HG02852 (cell line): ENCODE data around the gene KCNV2.

Experiments used
- ATAC-seq: cut with Tn5 transposase; IDR thresholded peaks from one replicate; pipeline ENCODE4 v1.9.1; 2021; ENCODE audit warnings: mild to moderate bottlenecking, moderate library complexity; ENCODE audit not compliant: unreplicated experiment

KCNV2 gene

DNA sequence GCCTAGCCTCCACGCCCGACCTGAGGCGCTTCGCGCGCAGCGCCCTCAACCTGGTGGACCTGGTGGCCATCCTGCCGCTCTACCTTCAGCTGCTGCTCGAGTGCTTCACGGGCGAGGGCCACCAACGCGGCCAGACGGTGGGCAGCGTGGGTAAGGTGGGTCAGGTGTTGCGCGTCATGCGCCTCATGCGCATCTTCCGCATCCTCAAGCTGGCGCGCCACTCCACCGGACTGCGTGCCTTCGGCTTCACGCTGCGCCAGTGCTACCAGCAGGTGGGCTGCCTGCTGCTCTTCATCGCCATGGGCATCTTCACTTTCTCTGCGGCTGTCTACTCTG is 1.4 kb downstream of the KCNV2 start:
- ATAC-seq: no peak

DNA sequence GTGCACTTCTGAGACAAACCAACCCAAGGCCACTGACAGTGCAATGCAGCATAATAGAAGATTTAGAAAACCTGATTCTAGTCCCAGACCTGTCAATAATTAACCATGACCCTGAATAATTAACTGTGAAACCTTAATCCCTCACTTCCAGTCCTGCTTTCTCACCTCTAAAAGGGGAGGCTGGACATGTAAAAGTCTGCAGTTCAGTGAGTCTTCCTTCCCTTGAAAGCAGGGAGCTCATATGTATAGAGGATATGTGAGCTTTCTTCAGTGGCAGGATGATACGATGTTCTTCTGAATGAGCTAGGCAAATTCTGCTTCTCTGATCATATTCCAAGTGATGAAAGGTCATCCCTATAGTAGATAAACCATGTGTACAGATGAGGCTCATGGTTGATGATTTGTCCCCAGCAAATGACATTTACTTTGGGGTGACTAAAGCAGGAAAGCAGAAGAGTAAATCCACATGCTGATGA is 2.9 kb downstream of the KCNV2 start:
- no peak for ATAC-seq

DNA sequence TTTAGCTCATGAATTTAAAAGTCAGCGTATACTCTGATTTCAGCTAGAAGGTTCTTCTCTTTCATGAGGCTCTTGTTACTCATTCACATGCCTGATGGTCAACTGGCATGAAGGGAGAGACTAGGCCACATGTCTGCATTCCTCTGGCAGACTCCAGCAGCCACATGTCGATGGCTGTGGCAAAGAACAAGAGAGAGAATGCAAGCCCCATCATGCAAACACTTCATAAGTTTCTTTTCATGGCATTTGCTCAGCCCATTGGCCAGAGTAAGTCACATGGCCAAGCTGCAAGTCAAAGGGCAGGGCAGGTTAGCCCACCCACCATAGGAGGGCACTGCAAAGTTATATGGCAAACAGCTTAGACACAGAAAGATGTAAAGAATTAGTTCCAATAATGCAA is 5.4 kb downstream of the KCNV2 start:
- ATAC-seq: no peak

DNA sequence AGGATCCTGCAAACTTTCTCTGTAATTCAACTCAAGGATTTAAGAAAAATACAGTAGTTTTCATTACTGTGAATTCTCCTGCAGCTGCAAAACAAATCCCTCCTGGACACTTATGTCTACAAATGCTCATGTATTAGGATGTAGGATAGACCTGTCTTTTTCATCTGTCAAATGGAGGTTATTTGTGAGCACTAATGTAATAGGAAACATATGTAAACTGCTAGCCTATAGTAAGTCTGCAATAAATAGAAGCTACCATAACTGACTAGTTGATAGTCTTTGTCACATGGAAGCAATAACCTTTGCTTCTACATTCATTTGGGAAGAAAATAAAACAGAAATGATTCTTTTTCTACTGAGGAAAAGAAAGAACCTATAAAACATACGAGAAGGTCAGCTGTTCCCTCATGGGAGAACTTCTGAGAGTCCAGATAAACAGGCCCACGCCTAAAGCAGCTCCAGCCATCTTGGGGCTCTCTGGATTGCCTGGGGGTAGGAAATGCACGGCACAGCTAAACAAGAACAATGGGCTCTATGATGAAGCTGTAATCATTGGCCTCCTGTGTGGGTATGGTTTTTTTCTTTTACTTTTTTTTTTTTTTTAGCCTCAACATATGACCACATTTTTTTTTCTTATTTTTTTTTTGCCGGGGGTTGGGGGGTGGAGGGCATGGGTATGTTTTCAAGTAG is 6.2 kb downstream of the KCNV2 start:
- ATAC-seq: no peak

DNA sequence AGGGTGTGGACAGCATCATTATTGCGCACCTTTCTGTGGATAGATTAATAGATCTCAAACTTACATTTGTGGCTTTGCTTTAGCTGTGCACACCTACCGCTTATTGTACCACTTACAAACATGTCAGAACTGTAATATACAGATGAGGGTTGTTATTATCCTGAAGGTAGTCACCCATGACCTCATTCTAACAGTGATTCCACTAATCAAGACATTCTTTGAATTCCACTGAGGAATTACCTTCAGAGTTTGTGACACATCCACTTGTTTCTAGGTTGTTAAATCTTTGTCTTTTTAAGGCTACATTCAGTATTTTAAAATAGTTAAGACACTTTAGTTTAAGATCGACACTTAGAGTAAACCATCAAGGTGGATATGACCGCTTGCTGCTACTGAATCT is 7.8 kb downstream of the KCNV2 start:
- no peak for ATAC-seq

DNA sequence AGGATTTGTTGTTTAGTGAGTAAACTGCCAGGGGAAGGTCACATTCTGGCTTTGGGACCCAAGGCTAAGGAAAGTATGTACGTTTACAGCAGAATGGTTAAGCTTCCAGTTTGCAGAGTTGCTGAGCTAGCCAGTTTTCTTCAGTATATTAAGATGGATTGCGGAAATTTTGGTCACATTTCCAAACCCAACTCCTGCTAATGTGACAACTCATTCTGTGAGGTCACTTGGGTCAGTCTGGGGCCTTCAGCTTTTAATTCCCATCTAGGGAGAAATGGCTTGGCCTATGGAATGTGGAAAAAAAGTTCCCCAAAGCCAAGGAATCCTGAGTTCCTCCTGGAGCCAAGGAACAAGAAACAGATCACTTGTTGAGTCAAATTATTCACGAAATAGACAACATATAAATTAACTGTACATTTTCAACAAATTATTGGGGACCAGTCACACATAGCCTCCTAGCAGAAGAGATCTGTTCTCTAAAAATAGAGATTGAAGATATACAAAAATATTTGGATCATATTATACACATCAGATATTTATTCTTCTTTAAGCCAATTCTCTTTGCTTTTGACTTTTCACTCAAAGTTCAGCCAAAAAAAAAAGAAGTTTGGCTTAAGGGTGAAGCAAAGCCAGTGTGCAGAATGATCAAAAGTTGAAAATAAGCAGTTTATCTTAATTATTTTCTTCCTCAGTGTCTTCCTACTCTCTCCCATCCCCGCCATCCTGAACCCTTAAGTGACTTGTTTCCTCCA is 8.8 kb downstream of the KCNV2 start:
- ATAC-seq: no peak

DNA sequence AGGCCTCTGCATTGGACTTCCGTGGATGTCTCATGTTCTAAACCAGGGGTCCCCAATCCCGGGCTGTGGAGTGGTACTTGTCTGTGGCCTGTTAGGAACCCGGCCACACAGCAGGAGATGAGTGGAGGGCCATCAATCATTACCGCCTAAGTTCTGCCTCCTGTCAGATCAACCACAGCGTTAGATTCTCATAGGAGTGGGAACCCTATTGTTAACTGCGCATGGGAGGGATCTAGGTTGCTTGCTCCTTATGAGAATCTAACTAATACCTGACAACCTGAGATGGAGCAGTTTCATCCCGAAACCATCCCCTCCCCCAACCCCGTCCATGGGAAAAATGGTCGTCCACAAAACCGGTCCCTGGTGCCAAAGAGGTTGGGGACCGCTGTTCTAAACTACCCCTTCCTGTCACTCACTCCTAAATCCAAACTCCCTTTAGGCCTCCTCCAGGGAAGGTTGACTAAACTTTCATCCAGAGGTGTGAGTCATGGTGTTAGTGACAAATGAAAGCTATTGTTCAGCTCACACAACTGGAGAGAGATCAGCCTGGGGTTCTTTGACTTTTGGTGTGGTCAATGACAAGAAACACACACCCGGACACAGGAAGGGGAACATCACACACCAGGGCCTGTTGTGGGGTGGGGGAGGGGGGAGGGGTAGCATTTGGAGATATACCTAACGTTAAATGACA is 9.5 kb downstream of the KCNV2 start:
- no peak for ATAC-seq

DNA sequence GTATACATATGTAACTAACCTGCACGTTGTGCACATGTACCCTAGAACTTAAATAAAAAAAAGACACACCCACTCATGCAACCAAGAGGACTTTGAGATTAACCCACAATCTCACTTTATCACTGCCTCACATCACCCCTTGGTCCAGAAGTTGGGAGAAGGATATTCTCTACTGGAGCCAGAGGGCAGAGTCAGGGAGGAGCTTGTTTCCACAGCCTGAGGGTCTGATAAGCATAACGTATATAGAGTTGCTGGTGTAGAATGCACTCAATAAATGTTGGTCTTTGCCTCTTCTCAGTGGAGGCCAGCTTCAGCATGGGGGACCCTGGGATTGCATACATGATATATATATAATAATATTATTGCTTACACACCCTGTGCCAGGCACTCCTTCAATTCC is 10.1 kb downstream of the KCNV2 start:
- no peak for ATAC-seq

DNA sequence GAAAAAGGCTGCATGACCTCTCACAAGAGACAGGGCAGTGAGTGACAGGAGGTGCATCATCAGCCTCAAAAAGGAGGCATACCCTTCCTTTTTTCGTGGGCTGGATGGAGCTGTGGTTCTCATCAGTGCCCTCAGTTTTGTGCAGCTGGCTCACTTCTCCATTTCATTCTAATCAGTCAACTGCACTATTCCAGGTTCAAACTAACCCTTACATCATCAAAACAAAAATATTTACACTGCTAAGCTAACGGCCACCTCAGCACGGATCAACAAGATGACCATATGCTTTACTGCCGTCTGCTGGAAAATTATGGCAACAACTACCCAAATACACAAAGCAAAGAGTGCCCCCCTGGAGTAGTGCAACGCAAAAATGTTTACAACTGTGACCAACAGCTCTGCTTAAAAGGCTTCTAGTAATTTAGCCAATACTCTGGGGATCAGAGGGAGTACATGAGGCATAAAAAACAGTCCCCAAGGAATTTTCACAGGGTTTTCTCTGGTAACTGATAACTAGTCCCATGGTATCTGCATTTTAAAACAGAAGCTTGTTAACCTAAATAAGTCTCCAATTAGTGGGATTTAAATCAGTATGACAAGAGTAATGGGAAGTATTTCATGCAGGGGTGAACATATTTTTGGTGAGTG is 10.8 kb downstream of the KCNV2 start:
- peak; percentile 75 for ATAC-seq

DNA sequence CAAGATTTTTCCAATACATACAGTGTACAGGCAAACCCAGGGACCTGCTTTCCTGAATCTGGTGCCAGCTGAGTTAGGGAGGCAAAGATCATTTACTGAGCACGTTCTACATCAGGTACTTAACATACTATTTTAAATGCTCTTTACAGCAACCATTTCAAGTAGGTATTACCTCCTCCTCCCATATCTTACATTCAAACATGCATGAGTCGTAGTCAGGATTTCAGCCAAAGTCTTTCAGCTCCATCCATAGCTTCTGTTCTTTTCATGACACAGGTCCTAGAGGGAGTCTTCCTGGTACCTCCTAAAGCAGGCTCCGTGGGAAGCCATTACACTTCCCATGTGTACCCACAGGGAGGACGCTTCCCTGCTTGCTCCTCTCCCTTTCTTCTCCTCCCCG is 11.7 kb downstream of the KCNV2 start:
- ATAC-seq: no peak

DNA sequence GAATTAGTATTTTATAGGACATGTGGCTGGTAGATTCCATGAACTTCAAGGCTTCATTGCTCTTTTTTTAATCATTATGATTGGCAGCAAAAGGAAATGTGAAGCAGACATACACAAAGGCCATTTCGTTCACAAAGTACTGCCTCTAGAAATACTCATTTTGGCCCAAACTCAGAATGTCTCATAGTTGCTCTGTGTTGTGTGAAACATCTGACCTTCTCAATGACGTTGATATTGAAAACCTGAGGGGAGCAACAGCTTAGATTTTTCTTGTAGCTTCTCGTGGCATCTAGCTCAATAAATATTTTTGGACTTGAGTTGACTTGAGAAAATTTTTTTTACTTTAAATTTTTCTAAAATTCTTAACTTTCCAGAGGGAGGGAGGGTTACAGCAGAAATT is 12.4 kb downstream of the KCNV2 start:
- no peak for ATAC-seq

DNA sequence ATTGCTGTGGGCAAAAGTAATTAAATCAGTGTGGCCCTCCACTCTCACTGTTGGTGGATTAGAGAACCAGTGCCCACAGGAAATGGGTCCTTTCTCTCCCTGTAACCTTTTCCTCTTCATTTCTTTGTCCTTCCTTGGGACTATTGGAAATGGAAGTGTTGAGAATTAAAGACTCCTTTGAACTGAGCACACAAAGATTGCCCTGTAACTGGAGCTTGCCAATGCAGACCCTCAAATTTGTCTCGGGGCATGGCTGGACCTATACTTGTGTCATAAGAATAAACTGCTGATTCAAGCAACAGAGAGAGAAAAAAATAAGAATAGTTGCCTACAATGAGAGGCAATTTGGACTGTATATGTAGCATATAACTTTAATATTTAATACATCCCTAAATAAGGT is 13.7 kb downstream of the KCNV2 start:
- ATAC-seq: no peak

DNA sequence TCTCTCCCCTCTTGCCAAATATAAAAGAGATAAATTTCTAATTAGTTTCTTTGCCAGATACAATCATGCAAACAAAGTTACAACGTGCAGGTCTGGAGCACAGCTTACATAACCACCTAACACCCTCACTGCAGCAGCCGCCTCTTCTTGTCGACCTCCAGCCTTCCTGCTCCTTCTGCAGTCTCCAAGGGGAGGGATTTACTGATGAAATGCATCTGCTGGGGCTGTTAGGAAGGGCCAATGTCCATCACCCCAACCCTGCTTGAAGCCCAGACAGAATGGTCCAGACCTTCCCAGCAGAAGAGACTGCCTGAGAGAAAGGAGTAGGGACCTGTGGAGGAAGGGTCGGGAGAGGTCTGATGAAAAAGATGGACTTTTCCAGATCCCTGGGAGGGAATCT is 15.2 kb downstream of the KCNV2 start:
- ATAC-seq: no peak

DNA sequence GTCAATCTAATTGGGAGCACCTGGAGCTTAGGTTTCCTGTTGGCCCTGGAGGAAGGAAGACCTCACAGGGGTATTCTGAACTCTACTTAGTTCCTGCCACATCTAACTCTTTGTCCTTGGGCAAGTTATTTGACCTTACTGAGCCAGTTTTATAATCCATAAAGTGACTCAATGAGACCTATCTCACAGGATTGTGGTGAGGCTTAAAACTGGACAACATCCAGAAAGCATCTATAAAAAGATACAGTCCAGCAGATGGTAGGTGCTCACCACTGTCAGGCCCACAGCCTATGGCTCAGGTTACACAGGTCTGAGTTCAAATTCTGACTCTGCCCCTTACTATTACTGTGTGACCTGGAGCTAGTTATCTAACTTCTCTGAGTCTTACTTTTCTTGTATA is 23.3 kb downstream of the KCNV2 start:
- ATAC-seq: no peak

DNA sequence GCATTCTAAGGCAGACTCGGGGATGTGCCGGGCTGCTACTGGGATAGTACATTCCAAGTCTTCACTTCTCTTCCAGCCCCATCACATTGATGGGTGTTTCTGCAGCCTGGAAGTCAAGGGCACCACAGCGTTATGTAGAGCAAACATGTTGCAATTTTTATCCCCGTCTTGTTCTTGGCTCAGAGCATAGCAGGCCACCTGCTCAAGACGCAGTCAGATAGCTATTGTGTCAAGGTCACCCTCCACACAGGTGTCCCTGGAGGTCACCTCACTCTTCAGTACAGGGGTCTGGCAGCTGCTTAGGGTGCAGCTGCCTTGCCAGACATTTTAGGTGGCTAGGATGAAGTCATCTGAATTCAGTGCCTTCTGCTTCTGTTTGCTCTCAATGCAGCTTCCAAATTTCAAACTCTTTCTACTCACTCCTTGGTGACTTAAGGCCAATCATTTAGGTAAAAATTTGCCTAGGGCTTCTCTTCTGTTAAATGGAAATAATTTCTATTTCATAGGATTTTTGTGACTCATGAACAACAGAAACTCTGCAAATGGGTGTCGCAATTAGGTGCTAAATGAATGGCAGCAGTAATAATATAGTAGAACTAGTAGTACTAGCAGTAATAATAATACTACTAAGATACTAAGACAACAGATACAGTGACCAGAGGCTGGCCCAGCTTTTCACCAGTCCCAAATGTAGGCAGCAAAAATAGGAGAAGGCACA is 24.3 kb downstream of the KCNV2 start:
- ATAC-seq: no peak

DNA sequence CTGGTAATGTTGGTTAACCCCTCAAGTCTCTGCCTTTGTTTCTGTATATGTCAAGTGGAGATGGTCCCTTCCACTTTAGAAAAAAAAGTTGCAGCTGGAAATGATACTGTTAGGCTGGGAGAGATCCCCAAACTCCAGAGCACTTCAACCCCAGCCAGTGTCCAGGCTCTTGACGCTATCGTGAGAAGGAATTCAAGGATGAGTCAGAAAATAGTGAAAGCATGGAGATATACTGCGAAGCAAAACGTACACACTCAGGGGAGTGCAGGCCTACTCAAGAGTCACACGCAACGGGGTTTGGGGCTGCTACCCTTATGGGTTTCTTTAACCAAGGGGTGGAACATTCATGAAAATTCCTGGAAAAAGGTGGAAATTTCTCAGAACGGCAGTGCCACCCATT is 24.9 kb downstream of the KCNV2 start:
- ATAC-seq: no peak

DNA sequence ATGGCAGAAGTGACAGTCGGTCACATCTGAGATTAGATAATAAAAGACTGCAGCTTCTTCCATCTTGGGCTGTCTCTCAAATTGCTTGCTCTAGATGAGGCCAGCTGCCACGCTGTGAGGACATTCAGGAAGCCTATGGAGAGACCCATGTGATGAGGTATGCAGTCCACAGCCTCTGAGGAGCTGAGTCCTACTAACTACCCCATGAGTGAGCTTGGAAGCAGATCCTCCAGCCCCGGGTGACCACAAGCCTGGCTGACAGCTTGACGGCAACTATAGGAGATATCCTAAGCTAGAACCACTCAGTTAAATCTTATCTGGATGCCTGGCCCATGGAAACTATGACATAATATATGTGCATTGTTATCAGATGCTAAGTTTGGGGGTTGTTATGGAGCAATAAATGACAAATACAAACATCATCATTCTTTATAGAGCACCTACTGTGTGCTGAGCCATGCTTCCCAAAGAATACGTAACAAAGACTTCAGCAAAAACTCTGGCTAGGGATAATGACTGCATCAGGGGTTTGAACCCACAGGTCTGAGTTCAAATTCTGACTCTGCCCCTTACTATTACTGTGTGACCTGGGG is 26.7 kb downstream of the KCNV2 start:
- no peak for ATAC-seq

DNA sequence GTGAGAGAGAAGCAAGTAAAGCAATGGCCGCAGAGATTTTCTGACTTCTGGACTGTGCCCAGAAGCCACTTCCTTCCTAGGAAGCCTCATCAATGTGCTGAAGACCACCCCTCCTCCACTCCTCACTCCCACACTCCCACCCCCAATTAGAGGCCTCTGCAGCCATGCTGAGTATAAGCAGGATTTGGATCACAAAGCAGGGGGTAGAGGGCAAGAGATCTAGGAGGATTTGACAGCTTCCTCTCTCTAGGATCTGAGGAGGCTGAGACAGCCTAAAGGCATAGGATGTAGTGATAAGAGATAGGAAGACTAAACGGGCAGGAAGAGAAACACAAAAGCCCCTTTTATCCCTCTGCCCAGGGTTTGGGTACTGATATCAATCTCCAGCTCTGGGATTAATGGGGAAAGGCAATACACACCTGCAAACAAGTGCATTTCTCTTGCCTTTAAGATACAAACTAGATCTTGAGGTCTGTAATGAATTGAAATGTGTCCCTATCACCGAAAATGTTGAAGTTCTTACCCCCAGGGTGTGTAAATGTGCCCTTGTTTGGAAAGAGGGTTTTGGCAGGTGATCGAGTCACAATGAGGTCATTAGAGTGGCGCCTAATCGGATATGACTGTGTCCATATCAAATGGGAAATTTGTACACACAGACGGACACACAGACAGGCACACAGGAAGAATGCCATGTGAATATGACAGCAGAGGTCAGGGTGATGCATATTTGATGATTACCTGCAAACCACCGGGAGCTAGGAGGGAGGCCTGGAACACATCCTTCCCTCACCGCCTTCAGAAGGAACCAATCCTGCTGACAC is 28.5 kb downstream of the KCNV2 start:
- ATAC-seq: no peak

DNA sequence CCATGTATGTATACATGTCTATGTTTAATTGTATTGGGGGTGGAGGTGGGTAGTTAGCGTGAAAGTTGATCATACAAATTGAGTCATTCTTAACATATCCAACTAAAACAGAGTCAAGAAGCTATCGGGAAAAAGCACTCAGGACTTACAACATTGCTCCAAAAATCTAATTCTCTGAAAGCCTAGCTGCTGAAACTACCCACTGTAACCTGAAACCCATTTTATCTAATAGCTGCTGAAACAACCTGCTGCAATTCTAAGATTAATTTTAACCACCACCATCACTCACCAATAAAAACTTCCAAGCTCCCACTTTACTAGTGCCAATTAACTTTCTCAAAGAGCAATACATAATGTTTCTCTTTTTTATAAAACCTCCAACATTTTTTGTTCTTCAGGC is 32.2 kb downstream of the KCNV2 start:
- no peak for ATAC-seq

DNA sequence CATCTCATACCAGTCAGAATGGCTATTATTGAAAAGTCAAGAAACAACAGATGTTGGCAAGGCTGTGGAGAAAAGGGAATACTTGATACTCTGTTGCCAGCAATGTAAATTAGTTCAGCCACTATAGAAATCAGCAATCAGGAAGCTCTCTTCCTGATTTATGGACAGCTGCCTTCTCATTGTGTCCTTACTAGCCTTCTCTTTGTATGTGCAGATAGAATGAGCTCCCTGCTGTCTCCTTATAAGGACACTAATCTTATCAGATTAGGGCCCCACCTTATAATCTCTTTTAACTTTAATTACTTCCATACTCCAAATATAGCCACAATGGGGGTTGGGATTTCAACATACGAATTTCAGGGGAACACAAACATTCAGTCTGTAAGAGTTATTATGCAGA is 38.0 kb downstream of the KCNV2 start:
- ATAC-seq: no peak
